HPDE6-E6E7 (cell line): ENCODE measurements around the gene CISH.

Experiments used
- DNase-seq: peaks from one replicate; pipeline ENCODE4 v3.0.0; 2011; ENCODE audit warnings: missing footprints; ENCODE audit errors: extremely low spot score

CISH gene

DNA sequence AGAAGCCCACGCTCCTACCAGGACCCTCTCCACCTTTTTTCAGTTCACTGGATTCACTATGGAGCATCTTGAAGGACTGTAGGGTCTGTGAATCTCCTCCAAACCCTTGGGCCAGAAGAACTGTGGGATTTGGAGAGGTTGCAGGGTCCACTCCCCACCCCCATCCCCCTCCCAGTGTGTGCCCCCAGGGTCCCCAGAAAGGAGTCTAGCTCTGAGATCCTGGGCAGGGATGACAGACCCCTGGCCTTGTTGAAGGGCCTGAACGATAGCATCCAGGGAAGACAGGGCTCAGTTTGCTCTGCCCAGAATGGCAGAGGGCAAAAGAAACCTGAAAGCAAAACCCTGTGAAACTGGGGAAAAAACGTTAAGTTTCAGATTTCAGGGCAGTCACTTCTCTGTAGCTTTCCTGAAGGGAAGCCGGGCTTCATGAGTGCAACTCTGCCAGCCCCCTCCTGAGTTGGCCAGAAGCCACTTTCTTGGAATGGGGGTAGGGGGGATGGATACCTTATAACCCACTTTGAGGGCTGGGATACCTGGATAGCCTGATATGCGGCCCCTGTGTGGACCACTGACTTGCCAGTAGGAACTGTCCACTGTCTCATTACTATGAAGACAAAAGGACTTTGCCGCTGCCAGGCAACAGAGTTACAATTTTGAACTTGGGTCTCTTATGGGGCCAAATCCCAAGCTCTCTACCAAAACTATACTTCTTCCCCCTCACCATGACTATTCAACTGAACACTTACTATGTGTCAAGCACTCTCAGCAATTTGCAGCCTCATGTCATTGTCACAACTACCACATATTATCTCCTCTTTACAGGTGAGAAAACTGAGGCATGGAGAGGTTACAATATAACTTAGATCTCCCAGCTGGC is 1.6 kb upstream of the CISH start:
- no peak for DNase-seq

DNA sequence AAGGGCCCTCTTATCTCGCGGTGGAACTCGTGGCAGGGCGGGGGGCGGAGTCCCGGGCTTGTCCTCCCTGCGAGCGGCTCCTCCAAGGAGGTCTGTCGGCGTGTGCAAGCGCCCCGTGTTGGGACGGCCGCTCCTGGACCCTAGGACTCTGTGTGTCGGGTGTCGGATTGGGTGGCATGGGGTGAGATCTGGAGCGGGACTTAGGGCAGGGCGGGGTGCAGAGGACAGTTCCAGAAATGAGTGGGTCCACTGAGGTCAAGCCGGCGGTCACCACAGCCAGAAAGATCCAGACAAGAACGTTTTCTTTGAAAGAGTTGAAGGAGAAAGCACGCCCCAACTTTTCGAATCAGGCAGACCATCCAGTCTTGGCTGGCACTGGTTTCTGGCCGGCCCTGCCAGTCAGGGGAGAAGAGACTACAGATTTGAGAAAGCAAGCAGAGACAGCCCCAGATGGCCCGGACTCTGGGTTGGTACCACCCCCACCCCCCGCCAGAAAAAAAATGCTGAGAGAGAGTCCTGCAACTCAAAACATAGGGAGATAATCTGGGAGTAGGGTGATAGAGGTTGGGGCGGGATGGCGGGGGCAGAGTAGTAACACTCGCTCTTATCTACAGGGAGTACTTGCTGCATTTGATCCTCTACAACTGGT is 784 bp upstream of the CISH start:
- no peak for DNase-seq

DNA sequence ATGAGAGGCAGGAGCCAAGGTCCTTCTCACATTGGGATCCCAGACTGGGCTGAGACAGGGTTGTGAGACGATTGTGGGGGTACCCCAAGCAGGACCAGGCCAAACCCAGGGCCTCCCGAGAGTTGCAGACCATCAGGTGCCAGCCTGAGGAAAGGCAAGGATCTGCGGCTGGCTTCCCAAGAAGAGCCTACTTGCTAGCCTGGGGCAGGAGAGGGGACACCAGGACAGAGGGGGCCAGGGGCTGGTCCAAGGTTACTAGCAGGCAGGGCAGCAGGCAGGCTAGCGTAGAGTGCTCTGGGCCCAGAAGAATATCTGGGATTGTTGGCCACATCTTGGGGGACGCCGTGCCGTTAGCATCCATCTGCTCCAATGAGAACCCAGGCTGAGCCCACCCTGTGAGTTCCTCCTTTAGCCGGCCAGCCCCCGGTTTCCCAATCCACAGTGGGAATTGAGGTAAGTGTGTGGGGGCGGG is 546 bp downstream of the CISH start:
- DNase-seq: no peak

DNA sequence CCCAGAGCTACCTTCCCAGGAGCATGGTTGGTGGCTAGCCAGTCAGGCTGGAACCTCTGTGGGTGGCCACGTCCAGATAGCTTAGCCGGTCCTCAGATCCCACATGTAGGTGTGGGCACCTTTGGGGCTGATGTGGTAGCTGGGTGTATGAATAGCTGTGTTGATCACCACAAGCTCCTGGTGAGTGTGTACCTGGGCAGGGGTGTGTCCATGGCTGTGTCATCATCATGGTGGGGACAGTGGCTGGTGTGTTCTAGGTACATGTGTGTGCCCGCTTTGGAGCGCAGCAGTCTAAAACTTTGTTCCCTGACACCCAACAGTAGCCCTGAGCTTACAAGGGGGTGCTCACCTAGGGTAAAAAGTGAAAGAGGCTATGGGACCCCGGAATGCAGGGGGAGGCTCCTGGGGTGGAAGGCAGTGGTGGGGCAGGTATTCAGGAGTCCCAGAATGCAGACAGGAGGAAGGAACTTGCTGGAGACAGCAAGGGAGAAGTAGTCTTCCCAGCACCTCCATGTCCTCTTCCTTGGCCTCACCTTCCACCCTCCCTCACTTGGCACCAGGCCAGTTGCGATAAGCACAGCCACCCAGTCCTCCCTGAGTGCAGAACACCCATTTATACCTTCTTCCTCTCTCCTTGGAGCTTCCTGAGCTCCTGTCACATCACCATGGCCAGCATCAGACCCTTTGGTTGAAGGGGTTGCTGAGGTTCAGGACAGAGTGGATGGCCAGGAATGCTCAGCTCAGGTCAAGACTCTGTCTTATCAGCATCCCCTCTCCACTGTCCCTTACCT is 1.2 kb downstream of the CISH start:
- DNase-seq: no peak

DNA sequence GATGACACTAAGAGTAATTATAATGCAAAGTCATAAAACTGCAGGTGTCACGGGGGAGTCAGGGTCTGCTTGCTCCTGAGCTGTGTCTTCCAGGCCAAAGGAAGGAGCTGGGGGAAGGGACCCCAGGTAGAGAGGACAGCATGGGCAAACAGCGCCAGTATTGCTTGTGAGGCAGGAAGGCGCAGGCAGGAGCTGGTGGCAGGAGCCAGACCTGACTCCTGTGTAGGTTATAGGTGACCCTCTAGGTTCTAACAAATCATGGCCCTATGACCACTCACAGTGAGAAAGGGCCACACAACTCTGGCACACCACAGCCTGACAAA is 1.9 kb downstream of the CISH start:
- no peak for DNase-seq

DNA sequence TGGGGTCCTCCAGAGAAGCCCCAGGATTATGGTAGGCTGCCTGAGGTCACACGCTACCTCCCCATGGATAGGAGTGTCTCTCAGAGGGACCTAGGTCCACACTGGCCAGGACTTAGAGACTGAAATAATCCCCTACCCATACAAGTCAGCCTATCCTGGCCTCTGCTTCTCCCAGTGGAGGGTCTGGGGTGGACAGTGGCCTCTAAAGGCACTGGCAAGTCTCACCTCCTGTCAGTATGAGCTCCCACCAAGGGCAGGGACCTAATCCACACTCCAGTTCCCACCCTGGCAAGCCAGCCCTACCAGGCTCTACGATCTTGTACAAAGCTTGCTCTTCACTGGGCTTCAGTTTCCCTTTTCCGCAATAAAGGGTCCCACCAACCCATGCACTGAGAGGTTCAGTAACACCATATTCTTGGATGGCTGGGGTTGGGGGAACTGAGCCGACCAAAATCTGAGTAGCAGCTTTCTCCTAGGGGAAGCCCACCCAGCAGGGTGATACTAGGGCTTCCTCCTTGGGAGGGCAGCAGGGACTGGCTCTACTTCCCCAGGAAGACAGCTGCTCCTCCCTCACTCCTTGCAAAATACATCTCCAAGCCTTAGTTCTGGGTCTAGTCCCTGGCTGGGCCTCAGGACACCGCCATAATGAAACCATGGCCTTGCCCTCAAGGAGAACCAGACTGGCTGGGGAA is 2.4 kb downstream of the CISH start:
- no peak for DNase-seq

DNA sequence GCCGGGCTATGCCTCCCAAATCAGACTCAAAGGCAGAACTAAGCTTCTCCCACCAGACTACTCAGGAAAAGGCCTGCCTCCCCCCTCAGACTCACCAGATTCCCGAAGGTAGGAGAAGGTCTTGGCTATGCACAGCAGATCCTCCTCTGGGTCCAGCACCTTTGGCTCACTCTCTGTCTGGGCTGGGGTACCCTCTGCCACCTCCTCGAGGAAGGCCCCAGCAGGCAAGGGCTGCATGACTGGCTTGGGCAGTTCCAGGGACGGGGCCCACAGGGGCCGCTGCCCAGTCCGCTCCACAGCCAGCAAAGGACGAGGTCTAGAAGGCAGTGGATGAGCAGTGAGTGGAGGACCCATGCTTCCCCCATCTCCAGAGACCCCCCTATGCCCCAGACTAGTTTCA is 3.3 kb downstream of the CISH start:
- DNase-seq: no peak

DNA sequence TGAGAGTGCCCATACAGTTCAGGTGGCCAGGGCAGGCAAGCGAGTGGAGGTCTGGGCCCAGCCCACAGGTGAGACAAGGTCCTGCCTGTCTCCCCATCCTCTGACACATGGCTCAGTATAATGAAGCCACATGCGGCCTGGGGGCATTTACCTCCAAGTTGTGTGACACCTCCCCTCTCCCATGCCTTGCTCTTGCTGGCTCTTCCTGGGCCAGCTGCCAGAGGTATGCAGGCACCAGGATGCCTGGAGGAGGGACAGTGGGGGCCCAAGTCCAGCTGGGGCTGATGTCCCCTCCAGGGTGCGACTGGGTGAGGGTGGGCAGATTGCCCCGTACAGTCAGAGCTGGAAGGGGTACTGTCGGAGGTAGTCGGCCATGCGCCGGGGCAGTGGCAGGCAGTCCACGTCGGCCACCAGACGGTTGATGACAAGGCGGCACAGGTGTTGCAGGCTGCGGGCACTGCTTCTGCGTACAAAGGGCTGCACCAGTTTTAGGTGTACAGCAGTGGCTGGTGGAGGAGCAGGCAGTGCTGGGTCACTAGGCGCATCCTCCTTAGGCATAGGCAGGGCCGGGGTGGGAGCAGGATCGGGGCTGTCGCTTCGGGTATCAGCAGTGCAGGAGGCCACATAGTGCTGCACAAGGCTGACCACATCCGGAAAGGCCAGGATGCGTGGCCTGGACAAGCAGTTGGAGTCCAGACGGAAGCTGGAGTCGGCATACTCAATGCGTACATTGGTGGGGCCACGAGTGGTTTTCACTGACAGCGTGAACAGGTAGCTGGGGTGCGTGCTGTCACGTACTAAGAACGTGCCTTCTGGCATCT is 4.1 kb downstream of the CISH start:
- no peak for DNase-seq

DNA sequence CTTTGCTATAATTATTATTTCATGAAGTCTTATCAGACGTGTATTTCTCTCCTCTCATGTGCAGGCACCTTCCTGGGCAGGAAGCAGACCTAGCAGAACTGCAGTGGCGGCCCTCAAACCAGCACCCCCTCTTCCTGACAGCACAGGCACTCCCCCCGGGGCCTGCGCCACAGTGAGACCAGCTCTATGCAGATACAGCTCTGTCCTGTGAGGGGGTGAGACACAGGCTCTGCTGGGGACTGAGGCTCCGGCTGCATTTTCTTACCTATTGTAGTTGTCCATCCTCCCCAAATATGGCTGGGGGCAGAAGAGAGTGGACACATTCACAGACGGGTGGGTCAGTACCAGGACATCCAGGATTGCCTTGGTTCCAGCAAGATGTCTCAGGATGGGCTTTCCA is 5.0 kb downstream of the CISH start:
- DNase-seq: no peak

DNA sequence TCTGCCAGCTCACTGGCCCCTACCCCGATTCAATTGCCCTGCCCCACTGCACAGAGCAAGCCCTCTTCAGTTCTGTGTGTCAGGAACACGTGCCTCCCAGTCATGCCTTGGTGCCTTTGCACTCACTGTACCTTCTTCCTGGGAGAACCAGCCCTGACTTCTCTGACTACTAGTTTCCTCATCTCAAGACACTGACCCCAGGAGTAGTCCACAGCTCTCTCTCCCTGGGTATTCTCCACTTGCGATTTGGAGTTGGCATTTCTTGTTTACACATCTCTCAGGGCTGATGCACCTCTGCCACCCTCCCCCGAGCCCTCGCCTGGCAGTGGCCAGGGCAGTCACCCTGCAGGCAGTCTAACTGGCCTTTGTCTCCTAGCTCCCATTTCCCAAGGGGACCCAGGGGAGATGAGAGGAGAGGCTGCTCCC is 5.7 kb downstream of the CISH start:
- no peak for DNase-seq

DNA sequence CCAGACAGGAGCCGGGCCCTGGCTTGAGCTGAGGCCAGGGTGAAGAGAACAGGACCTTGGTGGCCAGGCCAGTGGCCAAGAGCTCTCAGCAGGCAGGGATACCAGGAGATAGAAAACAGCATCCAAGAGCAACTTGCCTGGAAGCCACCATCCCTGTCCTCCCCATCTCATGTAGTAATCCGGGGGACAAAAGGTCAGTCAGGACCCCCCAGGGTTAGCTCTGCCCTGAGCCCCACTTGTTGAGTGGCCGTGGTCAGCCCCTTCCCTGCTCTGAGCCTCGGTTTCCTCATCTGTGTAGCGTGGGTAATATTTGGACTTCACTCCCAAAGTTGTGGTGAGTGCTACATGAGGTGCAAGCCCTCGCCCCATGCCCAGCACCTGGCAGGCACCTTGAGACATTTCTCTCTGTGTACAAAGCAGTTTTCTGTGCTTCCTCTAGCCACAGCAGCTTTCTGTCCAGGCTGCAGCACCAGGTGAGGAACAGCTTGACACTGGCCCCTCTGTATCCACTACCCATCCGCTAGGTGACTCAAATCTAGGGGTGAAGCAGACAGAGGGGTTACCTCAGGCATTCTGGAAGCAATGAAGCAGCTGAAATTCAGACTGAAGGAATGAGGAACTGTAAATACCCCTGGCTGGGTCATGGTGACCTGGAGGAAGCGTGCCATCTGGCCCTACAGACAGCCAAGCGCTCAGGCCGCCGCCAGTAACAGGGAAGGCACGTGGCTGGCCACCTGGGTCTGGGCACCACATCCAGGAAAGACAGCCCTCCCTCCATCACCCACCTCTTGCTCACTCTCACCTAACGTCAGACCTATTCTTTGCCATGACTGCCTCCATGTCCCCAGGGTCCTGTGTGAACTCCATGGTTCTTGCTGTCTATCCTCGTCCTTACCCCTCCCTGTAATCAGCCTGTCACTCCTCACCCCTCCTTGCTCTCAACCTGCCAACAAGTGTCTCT is 6.7 kb downstream of the CISH start:
- no peak for DNase-seq

DNA sequence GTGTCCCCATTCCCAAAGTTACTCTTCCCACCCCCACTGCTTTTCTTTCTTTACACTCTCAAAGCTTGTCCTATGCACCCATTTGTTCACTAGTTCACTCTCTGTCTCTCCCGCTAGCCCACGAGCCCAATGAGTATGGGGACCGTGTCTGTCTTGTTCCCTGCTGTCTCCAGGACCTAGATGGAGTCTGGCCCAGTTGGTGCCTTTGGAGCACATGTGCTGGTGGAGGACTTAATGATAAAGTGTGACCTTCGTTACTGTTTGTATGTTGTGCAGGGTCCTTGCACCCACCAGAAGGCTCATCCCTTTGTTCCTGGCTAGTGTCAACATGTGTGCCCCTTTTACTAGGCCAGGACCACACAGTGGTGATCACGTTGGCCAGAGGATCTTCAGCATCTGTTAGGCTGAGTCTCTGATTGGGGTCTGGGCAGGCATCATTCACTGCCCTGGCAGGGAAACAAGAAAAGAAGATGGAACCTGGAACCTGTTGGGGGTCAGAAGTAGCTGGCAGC is 7.4 kb downstream of the CISH start:
- no peak for DNase-seq

DNA sequence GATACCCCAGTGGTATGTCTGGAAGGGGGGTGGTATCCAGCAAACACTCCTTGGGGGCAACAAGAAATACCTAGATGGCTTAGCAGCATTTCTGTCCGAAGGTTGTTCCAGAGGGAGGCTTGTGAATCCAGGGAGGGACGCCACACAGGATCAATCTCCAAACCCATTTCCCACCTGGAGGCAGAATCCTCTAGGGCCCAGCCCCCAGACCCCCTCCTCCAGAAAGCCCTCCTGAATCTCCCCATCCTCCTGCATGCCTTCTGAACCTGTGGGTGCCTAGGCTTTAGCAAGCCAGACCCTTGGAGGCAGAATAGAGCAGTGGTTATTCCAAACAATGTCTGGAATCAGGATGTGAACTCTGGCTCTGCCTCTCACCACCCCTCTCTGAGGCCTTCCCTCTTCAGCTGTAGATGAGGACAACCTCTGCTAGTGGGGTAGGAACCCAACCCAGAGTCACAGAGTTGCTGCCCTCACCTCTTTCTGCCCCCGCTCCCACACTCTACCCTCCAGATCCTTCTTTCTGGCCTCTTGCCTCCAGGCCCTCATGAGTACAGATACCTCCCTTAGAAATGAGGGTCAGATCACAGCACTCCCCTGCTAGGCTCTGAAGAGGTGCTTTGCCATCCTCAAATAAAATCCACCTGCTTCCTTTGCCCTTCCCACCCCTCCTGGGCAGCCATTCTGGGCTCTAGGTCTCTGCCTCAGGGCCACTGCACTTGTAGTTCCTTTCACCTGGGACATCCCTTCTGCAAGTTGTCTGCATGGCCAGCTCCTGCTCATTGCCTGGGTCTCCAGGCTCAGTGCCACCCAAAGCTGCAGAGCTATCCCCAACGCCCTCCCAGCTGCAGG is 8.1 kb downstream of the CISH start:
- no peak for DNase-seq

DNA sequence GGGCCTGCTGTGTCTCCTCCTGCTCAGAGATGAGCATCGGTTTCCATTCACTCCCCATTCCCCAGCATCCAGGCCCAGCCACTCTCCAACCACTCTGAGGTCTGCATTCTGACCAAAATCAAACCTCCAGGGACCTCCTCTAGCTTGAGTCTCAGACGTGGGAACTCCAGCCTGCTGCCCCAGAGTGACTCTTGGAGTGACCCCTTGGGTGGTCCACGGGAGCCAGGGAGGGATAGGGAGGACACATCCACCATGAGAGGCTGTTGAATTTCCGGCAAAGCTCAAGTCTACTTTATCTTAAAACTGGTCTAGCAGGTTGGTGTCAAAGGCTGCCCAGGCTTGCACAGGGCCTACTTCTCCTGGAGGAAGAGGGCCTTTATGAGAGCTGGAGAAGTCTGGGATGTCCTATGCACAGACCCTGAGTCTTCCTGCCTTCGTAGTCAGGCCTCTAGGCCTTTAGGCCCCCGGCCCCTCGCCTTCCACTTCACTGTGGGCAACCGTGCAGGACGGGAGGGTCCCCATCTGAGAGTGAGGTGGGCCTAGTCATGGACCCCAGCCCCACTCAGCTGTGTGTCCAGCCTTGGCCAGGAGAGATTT is 8.9 kb downstream of the CISH start:
- DNase-seq: no peak

DNA sequence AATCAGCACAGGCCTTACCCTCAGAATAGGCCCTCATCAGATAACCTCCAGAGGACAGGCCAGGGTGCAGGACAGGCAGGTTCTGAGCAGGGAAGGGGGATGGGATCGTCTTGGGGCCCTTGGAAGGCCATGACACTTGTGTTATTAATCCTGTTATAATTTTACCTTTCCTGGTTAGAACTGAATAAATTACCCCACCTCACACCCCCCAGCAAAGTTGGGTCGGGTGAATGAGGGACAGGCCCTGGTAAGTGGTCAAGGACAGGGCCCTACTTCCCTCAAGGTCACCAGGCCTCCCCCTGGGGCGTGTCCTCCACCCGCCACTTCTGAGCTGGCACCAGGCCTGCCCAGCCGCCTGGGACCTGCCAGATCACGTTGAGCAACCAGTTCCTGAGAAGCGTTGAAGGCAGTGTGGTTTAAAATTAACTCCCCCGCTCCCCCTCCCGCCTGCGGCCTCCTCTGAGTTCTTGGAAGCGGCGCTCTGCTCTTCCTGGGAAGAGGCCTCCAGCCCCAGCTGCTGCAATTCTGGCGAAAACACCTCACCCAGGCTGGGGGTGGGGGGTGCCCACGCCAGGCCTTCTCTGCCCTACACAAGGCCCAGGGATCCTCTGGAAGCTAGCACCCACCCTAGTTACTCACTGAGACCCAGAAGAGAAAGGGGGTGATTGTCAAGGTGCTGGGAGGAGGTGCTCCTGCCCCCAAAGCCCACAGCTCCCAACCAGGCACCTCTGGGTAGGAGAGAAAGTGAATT is 10.6 kb downstream of the CISH start:
- DNase-seq: peak; percentile 58

DNA sequence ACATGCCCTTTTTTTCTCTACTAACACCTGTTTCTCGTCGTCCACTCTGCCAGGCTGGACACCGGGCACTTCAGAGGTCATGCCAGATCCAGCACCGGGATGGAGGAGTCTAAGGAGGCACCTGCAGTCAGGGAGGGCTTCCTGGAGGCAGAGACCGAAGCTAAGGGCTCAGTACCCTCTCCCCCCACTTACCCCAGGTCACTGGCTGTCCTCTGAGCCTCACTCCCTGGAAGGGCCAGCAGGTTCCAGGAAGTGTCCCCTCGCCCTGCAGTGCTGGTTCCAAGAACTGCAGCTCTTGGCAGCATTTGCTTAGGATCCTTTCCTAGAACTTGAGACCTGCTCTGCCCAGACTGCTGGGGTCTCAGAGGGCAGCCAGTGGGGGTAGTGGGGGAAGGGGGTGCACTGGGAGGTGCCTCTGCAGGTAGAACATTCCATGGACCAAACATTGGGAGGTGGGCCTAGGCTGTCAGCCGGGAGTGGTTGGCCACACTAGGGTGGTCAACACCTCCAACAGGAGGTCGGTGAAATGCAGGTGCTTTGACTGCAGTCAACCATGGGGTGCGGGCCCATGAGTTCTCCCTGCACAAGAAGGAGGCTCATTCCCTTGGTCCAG is 11.3 kb downstream of the CISH start:
- no peak for DNase-seq

DNA sequence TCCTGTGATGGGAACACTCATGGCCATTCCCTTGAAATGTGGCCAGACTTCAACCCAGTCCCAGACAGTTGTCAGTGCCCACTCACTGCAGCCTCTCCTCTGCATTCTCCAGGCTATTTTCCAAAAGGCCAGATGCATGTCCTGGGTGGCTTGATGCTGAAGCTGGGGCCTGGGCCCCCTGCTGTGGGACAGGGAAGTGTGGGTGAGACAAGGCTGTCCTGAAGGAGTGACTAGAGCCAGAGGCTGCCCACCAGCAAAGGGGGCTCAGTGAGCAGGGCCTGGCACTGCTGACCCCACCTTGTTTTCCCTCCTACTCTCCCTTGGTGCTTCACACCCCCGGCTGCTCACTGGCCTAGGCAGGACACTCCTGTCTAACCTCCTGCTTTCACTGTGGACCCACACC is 11.9 kb downstream of the CISH start:
- no peak for DNase-seq
